ENCODE results near the gene NDUFS6. TPM values are rescaled to one million over a fixed set of nuclear protein-coding genes. Genes with fewer than 3 reads are reported as not detected.
A peak's percentile ranks its signal among the peaks of the same experiment; 100 is the strongest.

NDUFS6 gene
- total and polyA plus RNA-seq, 11 donors, result 55.9 to 311 (median 95.9) TPM

- Histone ChIP-seq H3K27ac (no peak overlapping the region), H3K27me3 (peaks cover 0 to 6% (median 0%) of the 10 kb centered on the region in 9 donors), H3K4me3 (no peak overlapping the region), H3K36me3 (no peaks in the 10 kb centered on the region), H3K9me3 (no peaks in the 10 kb centered on the region), H3K4me1 (peaks cover 0 to 9% (median 0%) of the 10 kb centered on the region in 12 donors)
- intact Hi-C loops (cut with DNase I), result no loop called here
- TF ChIP-seq CTCF (IDR thresholded peaks at IDR 0.05) (no peak), POLR2A (IDR thresholded peaks at IDR 0.05) (no peak)
- 60 to 70% (median 65%) methylated on average over 13 to 14 of the region's 14 CpGs for WGBS, 4 donors
- DNase-seq (no peak), ATAC-seq (peak in 1 of 4 donors; percentile 7)
Observed at GRCh38 chr5:1782385-1783215, 18.6 kb upstream of the NDUFS6 start.

GRCh38 chr5:1783216-1783554 is 18.0 kb upstream of the NDUFS6 start:
- 30 to 40% (median 39%) methylated on average over 9 to 11 of the region's 11 CpGs for WGBS, 4 donors
- peaks cover 0 to 6% (median 0%) of the 10 kb centered on the region in 9 donors for H3K27me3 ChIP-seq
- peak in 3 of 4 donors; percentile 44 to 81 (median 63) for ATAC-seq

GRCh38 chr5:1784197-1785050 is 16.8 kb upstream of the NDUFS6 start:
- Histone ChIP-seq H3K4me1 (peaks cover 0 to 9% (median 0%) of the 10 kb centered on the region in 12 donors), H3K4me3 (no peak overlapping the region), H3K36me3 (no peaks in the 10 kb centered on the region), H3K27me3 (peaks cover 0 to 6% (median 0%) of the 10 kb centered on the region in 9 donors), H3K9me3 (no peaks in the 10 kb centered on the region), H3K27ac (no peak overlapping the region)
- ATAC-seq, result no peak
- TF ChIP-seq CTCF (IDR thresholded peaks at IDR 0.05) (no peak), POLR2A (IDR thresholded peaks at IDR 0.05) (no peak)
- intact Hi-C loops (cut with DNase I), result no loop called here
- DNase-seq, result no peak
- 90 to 94% (median 91%) methylated on average over 18 to 20 of the region's 20 CpGs for WGBS, 4 donors

More at GRCh38 chr5:1783216-1783554, 18.0 kb upstream of the NDUFS6 start:
- intact Hi-C loops (cut with DNase I), result no loop called here
- no peak overlapping the region for H3K27ac ChIP-seq
- DNase-seq, result peak in 2 of 5 donors; percentile 55 to 57
- no peak overlapping the region for H3K4me3 ChIP-seq
- H3K9me3 ChIP-seq, result no peaks in the 10 kb centered on the region
- H3K36me3 ChIP-seq, result no peaks in the 10 kb centered on the region
- TF ChIP-seq POLR2A (IDR thresholded peaks at IDR 0.05) (no peak), CTCF (IDR thresholded peaks at IDR 0.05) (no peak)
- H3K4me1 ChIP-seq, result peaks cover 0 to 9% (median 0%) of the 10 kb centered on the region in 12 donors

- H3K27me3 ChIP-seq, result peaks cover 0 to 6% (median 0%) of the 10 kb centered on the region in 9 donors
- ATAC-seq (no peak), DNase-seq (no peak)
- 74 to 94% (median 86%) methylated on average over 6 to 8 of the region's 8 CpGs for WGBS, 4 donors
- TF ChIP-seq POLR2A (IDR thresholded peaks at IDR 0.05) (no peak), CTCF (IDR thresholded peaks at IDR 0.05) (no peak)
- intact Hi-C loops (cut with DNase I), result no loop called here
- H3K4me1 ChIP-seq, result peaks cover 0 to 10% (median 0%) of the 10 kb centered on the region in 12 donors
- H3K27ac ChIP-seq, result no peak overlapping the region
- no peaks in the 10 kb centered on the region for H3K36me3 ChIP-seq
- no peak overlapping the region for H3K4me3 ChIP-seq
- H3K9me3 ChIP-seq, result no peaks in the 10 kb centered on the region
Observed at GRCh38 chr5:1785062-1785461, 16.1 kb upstream of the NDUFS6 start.

Measured in heart left ventricle (tissue), 16 donors.